CD4-positive, alpha-beta T cell (primary cell): Measurements from ENCODE around the gene GLIPR2. TPM values are rescaled to one million over a fixed set of nuclear protein-coding genes. Genes with fewer than 3 reads are reported as not detected.

Experiments used
- ATAC-seq: fragments of 200-7000 bp; cut with Tn5 transposase; one replicate; pipeline ENCODE4 v1.10.0; 2022; ENCODE audit warnings: mild to moderate bottlenecking; ENCODE audit not compliant: poor library complexity
- CTCF ChIA-PET: fragments of 350-600 bp; sonication (Branson Sonifier 250); formaldehyde crosslinking; loops from one replicate; lab custom pipeline; 2021; ENCODE audit warnings: antibody characterized with exemption, inconsistent platforms; lab: Charles Lee
- POLR2A ChIA-PET: fragments of 350-600 bp; sonication (Branson Sonifier 250); formaldehyde crosslinking; loops from one replicate; lab custom pipeline; 2021; ENCODE audit warnings: antibody characterized with exemption, inconsistent platforms; lab: Charles Lee
- DNase-seq, 14 experiments: peaks; one replicate each; pipeline ENCODE4 v3.0.0-alpha.2; 2013 to 2020; ENCODE audit warnings: mixed read lengths in 2 of 14
- H3K27ac ChIP-seq, 2 donors: one replicate each; pipeline versions ENCODE4 v1.5.1 to v1.7.0; 2013; ENCODE audit warnings: low read length in 2 of 2, low read depth in 1 of 2, mild to moderate bottlenecking in 1 of 2
- H3K27me3 ChIP-seq, 2 experiments: 1 replicate in 1 of 2; 2 replicates in 1 of 2; pipeline versions ENCODE4 v1.6.1 to v1.7.0; 2013; ENCODE audit warnings: low read length in 2 of 2, control low read depth in 1 of 2, mild to moderate bottlenecking in 1 of 2, moderate library complexity in 1 of 2; ENCODE audit not compliant: insufficient read depth in 2 of 2, control insufficient read depth in 1 of 2
- H3K36me3 ChIP-seq: one replicate; pipeline ENCODE4 v1.6.1; 2013; ENCODE audit warnings: low read length, control low read depth; ENCODE audit not compliant: insufficient read depth
- H3K4me1 ChIP-seq: one replicate; pipeline ENCODE4 v1.6.1; 2013; ENCODE audit warnings: low read length, control low read depth; ENCODE audit not compliant: insufficient read depth
- H3K4me3 ChIP-seq: one replicate; pipeline ENCODE4 v1.5.1; 2013; ENCODE audit warnings: mild to moderate bottlenecking, low read length, moderate library complexity
- H3K9me3 ChIP-seq, 2 experiments: 1 replicate in 1 of 2; 2 replicates in 1 of 2; pipeline versions ENCODE4 v1.6.1 to v1.7.0; 2013; ENCODE audit warnings: low read length in 2 of 2, mild to moderate bottlenecking in 2 of 2, control low read depth in 1 of 2, moderate library complexity in 1 of 2; ENCODE audit not compliant: control insufficient read depth in 1 of 2, insufficient read depth in 1 of 2
- H3K27ac Mint-ChIP-seq: one replicate; pipeline ENCODE4 v1.8.0; 2020; ENCODE audit warnings: mixed read lengths
- H3K27me3 Mint-ChIP-seq: one replicate; pipeline ENCODE4 v1.8.0; 2021; ENCODE audit warnings: mixed read lengths
- H3K36me3 Mint-ChIP-seq: one replicate; pipeline ENCODE4 v1.8.0; 2021; ENCODE audit warnings: low read depth, mixed read lengths
- H3K4me1 Mint-ChIP-seq: one replicate; pipeline ENCODE4 v1.8.0; 2021; ENCODE audit warnings: low read depth, mixed read lengths
- H3K4me3 Mint-ChIP-seq: one replicate; pipeline ENCODE4 v1.8.0; 2020; ENCODE audit warnings: mild to moderate bottlenecking, mixed read lengths
- H3K9me3 Mint-ChIP-seq: one replicate; pipeline ENCODE4 v1.8.0; 2020; ENCODE audit warnings: mixed read lengths
- CTCF ChIP-seq: fragments of 200-600 bp; IDR thresholded peaks from one replicate; pipeline ENCODE4 v1.8.0; 2022; ENCODE audit warnings: antibody characterized with exemption, mild to moderate bottlenecking
- intact Hi-C, 2 experiments: fragments of 100-400 bp; cut with DNase I in 1 of 2; cut with micrococcal nuclease in 1 of 2; formaldehyde crosslinking; loops; one replicate each; pipeline versions ENCODE4 v1.15.1 to v1.9.0; 2023 to 2025; cut with DNase I, micrococcal nuclease
- total RNA-seq, 174 experiments: library from RNA in 2 of 174; stranded (reverse) in 2 of 174; gene quantifications; one replicate each; pipeline ENCODE4 v1.2.3 and lab custom pipeline; 2021 to 2026

GLIPR2 gene
- total RNA-seq, 2 experiments from 2014 or later: 13.6 to 13.7 TPM

GRCh38 chr9:36207546-36208012 lies 71.0 kb downstream of the GLIPR2 start:
- H3K27ac Mint-ChIP-seq: peak overlapping the region; percentile 72
- H3K4me1 Mint-ChIP-seq: peaks cover 56% of the 10 kb centered on the region
- no peaks in the 10 kb centered on the region for H3K9me3 Mint-ChIP-seq
- peaks cover 95% of the 10 kb centered on the region for H3K36me3 ChIP-seq
- no peak for ATAC-seq
- no peaks in the 10 kb centered on the region for H3K27me3 ChIP-seq
- H3K27me3 Mint-ChIP-seq: no peaks in the 10 kb centered on the region
- no peaks in the 10 kb centered on the region for H3K9me3 ChIP-seq
- CTCF ChIA-PET: no interaction called here
- intact Hi-C loops: no loop called here
- H3K4me3 ChIP-seq: no peak overlapping the region
- POLR2A ChIA-PET: interaction anchor here (0.5 kb wide), 1 partner anchor 52 kb away, joined by 3 read pairs; no protein-coding TSS in a partner anchor
- peak overlapping the region in 1 of 2 donors; percentile 11 for H3K27ac ChIP-seq
- TF ChIP-seq CTCF: no peak
- no peak for DNase-seq
- H3K36me3 Mint-ChIP-seq: peaks cover 100% of the 10 kb centered on the region
- peaks cover 35% of the 10 kb centered on the region for H3K4me1 ChIP-seq
- no peak overlapping the region for H3K4me3 Mint-ChIP-seq

DNA sequence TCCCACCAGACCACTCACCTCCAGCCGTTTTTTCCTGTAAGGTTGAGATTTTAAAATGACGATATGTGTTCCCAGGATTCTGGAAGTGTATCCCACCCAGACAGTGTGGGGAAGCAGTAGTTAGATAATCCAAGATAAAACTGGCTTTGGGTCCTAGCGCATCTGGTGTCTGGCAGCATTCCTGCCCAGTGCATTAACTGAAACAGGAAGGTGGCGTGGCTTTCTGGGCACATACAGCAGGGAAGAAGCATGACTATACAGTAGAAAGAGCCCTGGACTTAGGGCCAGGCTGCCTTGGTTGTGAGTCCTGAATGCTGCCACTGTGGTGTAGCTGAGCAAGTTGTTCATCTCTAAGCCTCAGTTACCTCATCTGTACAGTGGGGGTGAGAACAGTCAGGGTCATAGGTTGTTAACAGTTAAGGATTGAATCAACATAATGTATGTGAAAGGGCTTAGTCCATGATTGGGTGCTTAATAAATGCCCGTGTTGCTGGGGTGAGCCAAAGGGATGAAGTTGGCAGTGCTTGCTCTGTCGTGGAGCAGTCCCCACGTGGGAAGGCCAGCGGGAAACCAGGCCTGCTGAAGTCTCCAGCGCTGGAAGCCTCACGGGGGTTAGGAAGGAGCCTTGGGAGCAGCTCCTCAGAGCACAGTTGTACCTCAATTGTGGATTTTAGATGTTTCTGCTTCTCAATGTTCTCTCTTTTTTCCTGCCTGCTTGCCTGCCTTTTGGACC lies 72.2 kb downstream of the GLIPR2 start:
- Mint-ChIP-seq H3K27ac (peak overlapping the region; percentile 72), H3K27me3 (no peaks in the 10 kb centered on the region), H3K4me1 (peaks cover 57% of the 10 kb centered on the region), H3K4me3 (no peak overlapping the region), H3K36me3 (peaks cover 100% of the 10 kb centered on the region), H3K9me3 (no peaks in the 10 kb centered on the region)
- ATAC-seq: no peak
- DNase-seq: no peak
- Histone ChIP-seq H3K4me3 (no peak overlapping the region), H3K27ac (no peak overlapping the region), H3K4me1 (peaks cover 35% of the 10 kb centered on the region), H3K27me3 (no peaks in the 10 kb centered on the region), H3K36me3 (peaks cover 97% of the 10 kb centered on the region), H3K9me3 (no peaks in the 10 kb centered on the region)
- intact Hi-C loops: no loop called here
- no peak for TF ChIP-seq CTCF
- ChIA-PET CTCF (no interaction called here), POLR2A (no interaction called here)

DNA sequence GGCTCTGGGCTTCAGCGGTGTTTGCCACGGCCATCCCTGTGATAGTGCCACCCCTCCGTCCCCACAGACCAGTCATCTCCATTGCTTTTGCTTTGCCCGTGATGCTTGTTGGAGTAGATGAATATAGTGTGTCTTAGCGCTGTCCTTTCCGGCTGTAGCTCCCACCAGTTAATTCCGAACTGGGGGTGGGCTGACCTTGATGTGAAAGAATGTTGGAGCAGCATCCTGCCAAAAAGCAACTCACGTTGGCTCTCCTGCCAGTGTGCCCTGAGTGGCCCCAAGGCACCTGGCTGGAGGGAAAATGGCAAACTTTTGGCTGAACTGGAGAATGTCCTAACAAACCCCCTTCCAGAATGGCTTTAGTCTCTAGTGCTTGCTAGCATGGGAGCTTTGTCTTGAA lies 74.2 kb downstream of the GLIPR2 start:
- CTCF ChIA-PET: no interaction called here
- Histone ChIP-seq H3K9me3 (no peaks in the 10 kb centered on the region), H3K36me3 (peaks cover 86% of the 10 kb centered on the region), H3K4me1 (peaks cover 35% of the 10 kb centered on the region), H3K27me3 (no peaks in the 10 kb centered on the region), H3K27ac (no peak overlapping the region), H3K4me3 (no peak overlapping the region)
- peaks cover 84% of the 10 kb centered on the region for H3K36me3 Mint-ChIP-seq
- ATAC-seq: no peak
- H3K4me1 Mint-ChIP-seq: peaks cover 72% of the 10 kb centered on the region
- H3K9me3 Mint-ChIP-seq: no peaks in the 10 kb centered on the region
- TF ChIP-seq CTCF: no peak
- peak overlapping the region; percentile 72 for H3K27ac Mint-ChIP-seq
- intact Hi-C loops: no loop called here
- H3K4me3 Mint-ChIP-seq: no peak overlapping the region
- no peaks in the 10 kb centered on the region for H3K27me3 Mint-ChIP-seq
- DNase-seq: no peak
- POLR2A ChIA-PET: interaction anchor here (1.0 kb wide), 1 partner anchor 19 kb away, joined by 3 read pairs; the partner anchor contains the start of gene CLTA
